HepG2 (cell line): ENCODE results near the gene GPR137. TPM values are rescaled to one million over a fixed set of nuclear protein-coding genes. Genes with fewer than 3 reads are reported as not detected.

Experiments used
- CEBPB ChIP-seq: IDR thresholded peaks from 2 replicates; pipeline ENCODE4 v1.6.1; 2011; ENCODE audit warnings: low read depth, low read length, improper control_type of control experiment, borderline replicate concordance
- FOXC1 ChIP-seq: sonication (generic); formaldehyde crosslinking; IDR thresholded peaks from 2 replicates; pipeline ENCODE4 v1.8.0; 2022; ENCODE audit warnings: mild to moderate bottlenecking, missing genetic modification reagents, borderline replicate concordance
- HDAC2 ChIP-seq: sonication (generic); formaldehyde crosslinking; IDR thresholded peaks from 2 replicates; pipeline ENCODE4 v1.4.0; 2020; ENCODE audit warnings: missing genetic modification reagents
- KMT2B ChIP-seq: IDR thresholded peaks from 2 replicates; pipeline ENCODE4 v1.6.1; 2016; ENCODE audit warnings: missing genetic modification reagents, missing compliant biosample characterization
- NCOA2 ChIP-seq: sonication (generic); formaldehyde crosslinking; IDR thresholded peaks from 2 replicates; pipeline ENCODE4 v1.8.0; 2022; ENCODE audit warnings: inconsistent platforms
- NFIC ChIP-seq: IDR thresholded peaks from 2 replicates; pipeline ENCODE4 v1.6.1; 2012; ENCODE audit warnings: mild to moderate bottlenecking, low read length, inconsistent platforms
- NR2F6 ChIP-seq, 2 experiments: IDR thresholded peaks; 2 replicates each; pipeline ENCODE4 v1.6.1; 2016; ENCODE audit warnings: antibody characterized with exemption in 1 of 2, mild to moderate bottlenecking in 1 of 2
- REL ChIP-seq: sonication (generic); formaldehyde crosslinking; conservative IDR thresholded peaks from 2 replicates; pipeline ENCODE4 v1.8.0; 2022; ENCODE audit warnings: mild to moderate bottlenecking, missing genetic modification reagents, moderate library complexity
- SMAD3 ChIP-seq: sonication (generic); formaldehyde crosslinking; IDR thresholded peaks from 2 replicates; pipeline ENCODE4 v1.4.0; 2020; ENCODE audit warnings: missing genetic modification reagents
- SNRNP70 ChIP-seq: fragments of 200-400 bp; formaldehyde crosslinking; IDR thresholded peaks from 2 replicates; pipeline ENCODE4 v1.6.1; 2017; ENCODE audit warnings: mild to moderate bottlenecking, low read depth, low read length, moderate library complexity
- SRSF1 ChIP-seq: fragments of 200-400 bp; formaldehyde crosslinking; optimal IDR thresholded peaks from 2 replicates; pipeline ENCODE3; 2017; ENCODE audit warnings: mild to moderate bottlenecking, low read depth, low read length, moderate library complexity
- STAG1 ChIP-seq: sonication (generic); formaldehyde crosslinking; IDR thresholded peaks from 2 replicates; pipeline ENCODE4 v1.4.0; 2020; ENCODE audit warnings: missing genetic modification reagents
- TAF1 ChIP-seq: sonication (generic); formaldehyde crosslinking; IDR thresholded peaks from 2 replicates; pipeline ENCODE4 v1.4.0; 2020; ENCODE audit warnings: missing genetic modification reagents
- YY1 ChIP-seq: IDR thresholded peaks from 2 replicates; pipeline ENCODE4 v1.6.1; 2011; ENCODE audit warnings: low read length, low read depth, moderate library complexity, mild to moderate bottlenecking; ENCODE audit not compliant: insufficient read depth, insufficient replicate concordance
- ZFX ChIP-seq: sonication (generic); formaldehyde crosslinking; IDR thresholded peaks from 2 replicates; pipeline ENCODE4 v1.4.0; 2020; ENCODE audit warnings: mild to moderate bottlenecking, low read depth, missing genetic modification reagents, moderate library complexity
- ZNF230 ChIP-seq: sonication (generic); formaldehyde crosslinking; IDR thresholded peaks from 2 replicates; pipeline ENCODE4 v1.4.0; 2020; ENCODE audit warnings: mild to moderate bottlenecking, missing genetic modification reagents
- ZNF354B ChIP-seq: sonication (generic); formaldehyde crosslinking; IDR thresholded peaks from 2 replicates; pipeline ENCODE4 v1.8.0; 2022; ENCODE audit warnings: mild to moderate bottlenecking, missing genetic modification reagents
- ZNF556 ChIP-seq: sonication (generic); formaldehyde crosslinking; IDR thresholded peaks from 2 replicates; pipeline ENCODE4 v1.4.0; 2020; ENCODE audit warnings: mild to moderate bottlenecking, missing genetic modification reagents, borderline replicate concordance
- ZNF777 ChIP-seq: sonication (generic); formaldehyde crosslinking; IDR thresholded peaks from 2 replicates; pipeline ENCODE4 v1.4.0; 2020; ENCODE audit warnings: missing genetic modification reagents
- polyA plus RNA-seq, 8 experiments: library from polyadenylated mRNA; depleted of rRNA in 3 of 8; stranded (reverse) in 7 of 8; unstranded in 1 of 8; fragments of >200 nt; fragmentation: Illumina TruSeq in 4 of 8; extraction: Trizol in 4 of 8; gene quantifications; 2 replicates each; pipeline versions ENCODE4 v1.2.1 to v1.2.3, GENCODE V29; 2011 to 2016; ENCODE audit warnings: low read depth in 4 of 8, missing spikeins in 1 of 8, mixed read lengths in 1 of 8; ENCODE audit not compliant: insufficient read depth in 1 of 8
- total RNA-seq, 5 experiments: library from RNA; depleted of rRNA; stranded (reverse); fragments of >200 nt; fragmentation: Illumina TruSeq; extraction: Trizol; gene quantifications; 2 replicates each; pipeline ENCODE4 v1.2.3, GENCODE V29; 2016; ENCODE audit warnings: low read depth in 1 of 5
- TF ChIP-seq, protein P1 (sequence below): sonication (generic); formaldehyde crosslinking; IDR thresholded peaks from 2 replicates; pipeline ENCODE4 v1.4.0; 2020; ENCODE audit warnings: missing genetic modification reagents
- TF ChIP-seq, protein P2 (sequence below): sonication (generic); formaldehyde crosslinking; IDR thresholded peaks from 2 replicates; pipeline ENCODE4 v1.5.1; 2020; ENCODE audit warnings: missing genetic modification reagents, mild to moderate bottlenecking, borderline replicate concordance
- TF ChIP-seq, protein P3 (sequence below): sonication (generic); formaldehyde crosslinking; IDR thresholded peaks from 2 replicates; pipeline ENCODE4 v1.5.1; 2020; ENCODE audit warnings: mild to moderate bottlenecking, missing genetic modification reagents, moderate library complexity
- TF ChIP-seq, protein P4 (sequence below): sonication (generic); formaldehyde crosslinking; IDR thresholded peaks from 2 replicates; pipeline ENCODE4 v1.4.0; 2020; ENCODE audit warnings: missing genetic modification reagents, borderline replicate concordance

GPR137 gene
- total and polyA plus RNA-seq, 2 of the 13 experiments (the other 11 are each of a cell fraction or from before 2014, with no cell fraction given) = 8.5 to 13.2 TPM

DNA sequence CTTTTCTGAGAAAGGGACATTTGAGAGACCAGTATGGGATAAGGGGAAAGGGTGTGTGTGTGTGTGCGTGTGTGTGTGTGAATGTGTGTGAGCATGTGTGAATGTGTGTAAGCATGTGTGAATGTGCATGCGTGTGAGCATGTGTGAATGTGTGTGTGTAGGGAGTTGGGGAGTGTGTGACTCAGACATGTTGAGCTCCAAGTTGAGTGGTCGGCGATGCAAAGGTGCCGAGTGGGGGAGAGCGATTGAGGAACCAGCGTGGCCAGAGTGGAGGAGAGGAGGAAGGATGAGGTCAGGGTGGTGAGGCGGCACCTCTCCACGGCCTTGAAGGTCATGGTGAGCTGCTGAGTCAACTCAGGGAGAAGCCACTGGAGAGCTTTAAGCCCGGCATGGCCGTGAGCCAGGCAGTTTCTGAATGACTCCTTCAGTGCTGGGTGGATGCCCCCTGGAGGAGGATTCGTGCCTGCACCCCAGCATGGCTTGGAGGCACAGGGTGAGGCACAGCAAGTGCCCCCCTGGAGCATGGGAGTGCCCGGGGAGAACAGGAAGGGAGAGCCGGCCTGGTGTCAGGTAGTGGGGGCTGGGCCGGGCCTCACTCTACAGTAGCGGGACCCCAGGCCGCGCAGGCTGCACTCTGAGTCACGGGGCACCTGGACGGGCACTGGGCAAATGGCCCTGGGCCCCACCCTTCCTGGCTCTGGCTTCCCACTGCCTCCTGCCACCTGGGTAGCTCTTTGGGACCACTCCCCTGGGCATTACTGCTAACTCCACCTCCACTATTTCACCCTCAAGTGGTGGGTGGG lies 46.1 kb downstream of the GPR137 start (continued):
- TF ChIP-seq NCOA2 (CRISPR knock-in tag) = 0 out of 2 replicates have a peak, but pooled peaks have one; percentile 16
- no peak for TF ChIP-seq TAF1 (CRISPR knock-in tag)
- TF ChIP-seq, protein P1, sequence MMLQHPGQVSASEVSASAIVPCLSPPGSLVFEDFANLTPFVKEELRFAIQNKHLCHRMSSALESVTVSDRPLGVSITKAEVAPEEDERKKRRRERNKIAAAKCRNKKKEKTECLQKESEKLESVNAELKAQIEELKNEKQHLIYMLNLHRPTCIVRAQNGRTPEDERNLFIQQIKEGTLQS (CRISPR knock-in tag) = 0 out of 2 replicates have a peak, but pooled peaks have one; percentile 19
- TF ChIP-seq ZFX (CRISPR knock-in tag) = peak; percentile 42
- TF ChIP-seq CEBPB = no peak
- no peak for TF ChIP-seq SNRNP70
- no peak for TF ChIP-seq NFIC
- peak; percentile 49 for TF ChIP-seq SRSF1
- no peak for TF ChIP-seq REL
- peak; percentile 42; the same call in 1 of the 2 replicates for TF ChIP-seq ZNF556 (CRISPR knock-in tag)
- no peak for TF ChIP-seq NR2F6 (IDR thresholded peaks at IDR 0.05)
- peak; percentile 18; the same call in 1 of the 2 replicates for TF ChIP-seq NR2F6 (CRISPR knock-in tag; IDR thresholded peaks at IDR 0.05)
- TF ChIP-seq ZNF354B (CRISPR knock-in tag) = 0 out of 2 replicates have a peak, but pooled peaks have one; percentile 22
- TF ChIP-seq, protein P2, sequence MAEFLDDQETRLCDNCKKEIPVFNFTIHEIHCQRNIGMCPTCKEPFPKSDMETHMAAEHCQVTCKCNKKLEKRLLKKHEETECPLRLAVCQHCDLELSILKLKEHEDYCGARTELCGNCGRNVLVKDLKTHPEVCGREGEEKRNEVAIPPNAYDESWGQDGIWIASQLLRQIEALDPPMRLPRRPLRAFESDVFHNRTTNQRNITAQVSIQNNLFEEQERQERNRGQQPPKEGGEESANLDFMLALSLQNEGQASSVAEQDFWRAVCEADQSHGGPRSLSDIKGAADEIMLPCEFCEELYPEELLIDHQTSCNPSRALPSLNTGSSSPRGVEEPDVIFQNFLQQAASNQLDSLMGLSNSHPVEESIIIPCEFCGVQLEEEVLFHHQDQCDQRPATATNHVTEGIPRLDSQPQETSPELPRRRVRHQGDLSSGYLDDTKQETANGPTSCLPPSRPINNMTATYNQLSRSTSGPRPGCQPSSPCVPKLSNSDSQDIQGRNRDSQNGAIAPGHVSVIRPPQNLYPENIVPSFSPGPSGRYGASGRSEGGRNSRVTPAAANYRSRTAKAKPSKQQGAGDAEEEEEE = no peak
- 0 out of 2 replicates have a peak, but pooled peaks have one; percentile 14 for TF ChIP-seq ZNF230
- 0 out of 2 replicates have a peak, but pooled peaks have one; percentile 14 for TF ChIP-seq FOXC1 (CRISPR knock-in tag)
- no peak for TF ChIP-seq YY1
- TF ChIP-seq KMT2B (CRISPR knock-in tag) = no peak
- TF ChIP-seq, protein P3, sequence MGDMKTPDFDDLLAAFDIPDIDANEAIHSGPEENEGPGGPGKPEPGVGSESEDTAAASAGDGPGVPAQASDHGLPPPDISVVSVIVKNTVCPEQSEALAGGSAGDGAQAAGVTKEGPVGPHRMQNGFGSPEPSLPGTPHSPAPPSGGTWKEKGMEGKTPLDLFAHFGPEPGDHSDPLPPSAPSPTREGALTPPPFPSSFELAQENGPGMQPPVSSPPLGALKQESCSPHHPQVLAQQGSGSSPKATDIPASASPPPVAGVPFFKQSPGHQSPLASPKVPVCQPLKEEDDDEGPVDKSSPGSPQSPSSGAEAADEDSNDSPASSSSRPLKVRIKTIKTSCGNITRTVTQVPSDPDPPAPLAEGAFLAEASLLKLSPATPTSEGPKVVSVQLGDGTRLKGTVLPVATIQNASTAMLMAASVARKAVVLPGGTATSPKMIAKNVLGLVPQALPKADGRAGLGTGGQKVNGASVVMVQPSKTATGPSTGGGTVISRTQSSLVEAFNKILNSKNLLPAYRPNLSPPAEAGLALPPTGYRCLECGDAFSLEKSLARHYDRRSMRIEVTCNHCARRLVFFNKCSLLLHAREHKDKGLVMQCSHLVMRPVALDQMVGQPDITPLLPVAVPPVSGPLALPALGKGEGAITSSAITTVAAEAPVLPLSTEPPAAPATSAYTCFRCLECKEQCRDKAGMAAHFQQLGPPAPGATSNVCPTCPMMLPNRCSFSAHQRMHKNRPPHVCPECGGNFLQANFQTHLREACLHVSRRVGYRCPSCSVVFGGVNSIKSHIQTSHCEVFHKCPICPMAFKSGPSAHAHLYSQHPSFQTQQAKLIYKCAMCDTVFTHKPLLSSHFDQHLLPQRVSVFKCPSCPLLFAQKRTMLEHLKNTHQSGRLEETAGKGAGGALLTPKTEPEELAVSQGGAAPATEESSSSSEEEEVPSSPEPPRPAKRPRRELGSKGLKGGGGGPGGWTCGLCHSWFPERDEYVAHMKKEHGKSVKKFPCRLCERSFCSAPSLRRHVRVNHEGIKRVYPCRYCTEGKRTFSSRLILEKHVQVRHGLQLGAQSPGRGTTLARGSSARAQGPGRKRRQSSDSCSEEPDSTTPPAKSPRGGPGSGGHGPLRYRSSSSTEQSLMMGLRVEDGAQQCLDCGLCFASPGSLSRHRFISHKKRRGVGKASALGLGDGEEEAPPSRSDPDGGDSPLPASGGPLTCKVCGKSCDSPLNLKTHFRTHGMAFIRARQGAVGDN = peak; percentile 56
- TF ChIP-seq, protein P4, sequence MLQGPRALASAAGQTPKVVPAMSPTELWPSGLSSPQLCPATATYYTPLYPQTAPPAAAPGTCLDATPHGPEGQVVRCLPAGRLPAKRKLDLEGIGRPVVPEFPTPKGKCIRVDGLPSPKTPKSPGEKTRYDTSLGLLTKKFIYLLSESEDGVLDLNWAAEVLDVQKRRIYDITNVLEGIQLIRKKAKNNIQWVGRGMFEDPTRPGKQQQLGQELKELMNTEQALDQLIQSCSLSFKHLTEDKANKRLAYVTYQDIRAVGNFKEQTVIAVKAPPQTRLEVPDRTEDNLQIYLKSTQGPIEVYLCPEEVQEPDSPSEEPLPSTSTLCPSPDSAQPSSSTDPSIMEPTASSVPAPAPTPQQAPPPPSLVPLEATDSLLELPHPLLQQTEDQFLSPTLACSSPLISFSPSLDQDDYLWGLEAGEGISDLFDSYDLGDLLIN = no peak
- no peak for TF ChIP-seq ZNF777
- TF ChIP-seq STAG1 (CRISPR knock-in tag) = peak; percentile 61
- TF ChIP-seq HDAC2 (CRISPR knock-in tag) = 0 out of 2 replicates have a peak, but pooled peaks have one; percentile 31
- no peak for TF ChIP-seq SMAD3 (CRISPR knock-in tag)
